Measurements from ENCODE around the gene PHLDB1.
"Not testable (repeated sequence)": the region's sequence is repeated elsewhere in the genome, so short reads cannot be mapped to it uniquely, and the experiment has no call there.

PHLDB1 gene

DNA sequence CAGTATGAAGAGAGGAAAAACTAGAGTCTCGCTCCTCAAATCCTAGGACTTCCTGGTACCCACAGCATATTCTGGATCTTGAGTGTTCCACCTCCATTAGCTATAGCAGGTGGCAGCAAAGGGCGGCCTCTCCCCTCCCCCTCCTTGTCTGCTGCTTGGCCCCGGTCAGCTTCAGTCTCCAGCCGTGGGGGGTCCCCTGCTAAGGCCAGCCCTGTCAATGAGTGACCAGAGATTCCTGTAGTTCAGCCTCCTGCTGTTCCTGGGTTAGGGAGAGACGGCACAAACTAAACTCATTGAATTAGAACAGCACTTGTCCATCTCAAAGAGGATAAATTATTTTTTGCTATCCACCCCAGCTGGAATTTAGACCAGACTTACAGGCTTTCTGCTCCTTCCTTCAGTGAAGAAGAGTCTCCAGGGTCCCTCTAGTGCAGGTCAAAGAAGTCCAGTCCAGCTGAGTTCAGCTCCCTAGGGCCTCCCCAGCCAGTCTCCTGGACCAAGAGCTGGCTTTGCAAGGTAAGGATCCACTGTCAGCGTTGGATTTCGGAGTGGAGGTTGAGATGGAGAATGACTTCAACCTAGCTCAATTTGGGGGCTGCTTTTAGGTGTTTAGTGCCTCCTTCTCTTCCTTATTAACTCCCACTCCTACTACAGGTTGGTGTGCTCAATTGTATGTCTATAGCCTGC lies 1.1 kb upstream of the PHLDB1 start:
- no peak for DNase-seq

DNA sequence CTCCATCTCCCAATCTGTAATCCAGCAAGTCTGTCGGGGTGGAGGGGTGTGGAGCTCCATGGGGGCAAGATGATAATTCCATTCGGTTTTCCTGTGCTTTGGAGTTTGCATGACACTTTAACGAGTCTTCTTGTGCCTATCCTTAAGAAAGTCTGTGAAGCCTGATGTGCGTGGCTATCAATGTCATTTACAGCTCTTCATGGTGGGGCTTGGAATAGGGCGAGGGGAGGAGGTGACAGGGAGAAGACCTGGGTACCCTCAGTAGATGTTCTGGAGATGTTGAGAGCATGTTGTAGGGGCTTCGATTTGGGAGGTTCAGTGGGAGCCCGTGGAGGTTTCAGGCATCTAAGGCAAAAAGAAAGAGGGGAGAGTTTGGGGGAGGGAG lies 579 bp upstream of the PHLDB1 start:
- no peak for DNase-seq

DNA sequence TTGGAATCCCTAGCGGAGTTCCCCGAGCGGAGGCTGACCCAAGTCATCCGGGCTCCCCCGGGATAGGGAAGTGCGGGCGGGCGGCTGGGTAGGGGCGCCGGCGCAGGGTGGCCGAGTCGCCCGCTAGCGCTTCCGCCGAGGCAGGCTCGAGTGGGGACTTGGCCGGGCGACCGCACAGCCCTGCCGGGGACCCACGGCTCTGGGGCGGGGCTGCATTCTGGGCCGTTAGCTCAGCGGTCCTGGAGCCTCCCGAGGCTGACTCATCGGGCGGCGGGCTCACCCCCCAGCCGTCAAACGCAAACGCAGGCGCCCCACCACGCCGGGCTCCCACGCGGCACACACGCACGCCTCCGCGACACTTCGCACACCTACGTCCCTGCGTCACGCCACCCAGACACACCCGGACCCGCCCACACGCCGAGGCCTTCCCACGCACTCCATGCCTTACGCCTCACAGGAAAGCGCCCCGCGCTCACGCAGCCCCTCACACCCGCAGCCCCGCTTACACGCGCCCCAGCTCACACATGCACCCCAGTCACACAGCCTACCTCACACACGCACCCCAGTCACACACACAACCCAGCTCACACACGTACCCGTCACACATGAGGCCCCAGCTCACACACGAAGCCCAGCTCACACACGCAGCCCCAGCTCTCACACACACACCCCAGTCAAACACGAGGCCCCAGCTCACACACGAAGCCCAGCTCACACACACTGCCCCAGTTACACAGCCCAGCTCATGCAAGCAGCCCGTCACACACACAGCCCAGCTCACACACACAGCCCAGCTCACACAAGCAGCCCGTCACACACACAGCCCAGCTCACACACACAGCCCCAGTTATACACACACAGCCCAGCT lies 1.2 kb downstream of the PHLDB1 start:
- DNase-seq, result peak; percentile 78

DNA sequence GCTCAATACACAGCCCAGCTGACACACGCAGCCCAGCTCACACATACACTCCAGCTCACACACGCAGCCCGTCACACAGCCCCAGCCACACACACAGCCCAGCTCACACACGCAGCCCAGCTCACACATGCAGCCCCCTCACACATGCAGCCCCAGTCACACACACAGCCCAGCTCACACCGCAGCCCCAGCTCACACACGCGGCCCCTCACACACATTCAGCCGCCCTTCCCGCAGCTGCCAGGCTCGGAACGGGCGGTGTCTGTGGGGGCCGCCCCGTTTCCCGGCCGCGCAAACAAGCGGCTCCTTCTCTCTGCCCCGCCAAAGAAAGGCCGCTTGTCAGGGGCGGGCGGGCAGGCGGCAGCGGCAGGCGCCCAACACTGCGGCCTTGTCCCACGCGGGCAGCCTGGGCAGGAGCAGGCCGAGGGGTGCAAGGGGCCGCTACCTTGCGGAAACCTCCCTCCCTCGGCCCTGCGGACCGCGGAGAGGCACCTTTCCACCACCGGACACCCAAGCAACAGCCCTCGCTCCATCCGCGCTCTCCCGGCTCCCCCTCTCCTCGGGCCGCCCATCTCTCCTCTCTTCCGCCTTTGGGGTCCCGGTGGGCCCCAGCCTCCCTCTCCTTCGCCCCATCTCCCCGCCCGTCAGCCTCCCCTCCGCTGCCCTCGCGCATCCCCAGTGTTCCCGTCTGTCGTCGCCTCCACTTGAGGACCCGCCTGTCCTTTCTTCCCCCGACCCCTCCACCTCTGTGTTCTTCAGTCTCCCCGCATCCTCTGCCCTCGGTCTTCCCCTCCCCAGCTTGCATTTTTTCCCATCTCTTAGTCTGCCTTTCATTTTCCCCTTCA lies 2.2 kb downstream of the PHLDB1 start:
- peak; percentile 44 for DNase-seq

DNA sequence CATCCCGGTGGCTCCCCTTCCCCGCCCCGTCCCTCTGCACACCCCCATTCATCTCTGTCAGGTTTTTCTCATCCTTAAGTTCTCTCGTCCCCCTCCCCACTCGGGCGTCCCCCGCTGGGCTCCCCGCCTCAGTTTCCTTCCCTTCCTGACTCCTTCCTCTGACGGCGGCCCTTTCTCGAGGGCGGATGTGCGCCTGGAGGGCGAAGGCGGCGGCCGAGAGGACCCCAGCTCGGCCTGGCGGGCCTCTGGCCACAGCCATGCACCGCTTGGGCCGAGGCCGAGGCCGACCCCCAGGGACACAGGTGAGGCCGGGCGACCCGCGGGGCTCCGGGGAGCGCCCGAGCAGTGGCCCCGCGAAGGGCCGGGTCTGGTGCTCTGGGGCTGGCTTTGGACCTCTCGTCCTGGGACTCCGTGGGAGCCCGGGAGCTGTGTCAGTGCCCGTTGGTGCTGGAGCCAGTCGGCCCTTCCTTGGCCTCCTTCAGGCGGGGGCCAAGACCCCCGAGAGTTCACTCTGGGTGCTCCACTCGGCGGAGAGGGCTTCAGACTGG lies 2.9 kb downstream of the PHLDB1 start:
- no peak for DNase-seq

DNA sequence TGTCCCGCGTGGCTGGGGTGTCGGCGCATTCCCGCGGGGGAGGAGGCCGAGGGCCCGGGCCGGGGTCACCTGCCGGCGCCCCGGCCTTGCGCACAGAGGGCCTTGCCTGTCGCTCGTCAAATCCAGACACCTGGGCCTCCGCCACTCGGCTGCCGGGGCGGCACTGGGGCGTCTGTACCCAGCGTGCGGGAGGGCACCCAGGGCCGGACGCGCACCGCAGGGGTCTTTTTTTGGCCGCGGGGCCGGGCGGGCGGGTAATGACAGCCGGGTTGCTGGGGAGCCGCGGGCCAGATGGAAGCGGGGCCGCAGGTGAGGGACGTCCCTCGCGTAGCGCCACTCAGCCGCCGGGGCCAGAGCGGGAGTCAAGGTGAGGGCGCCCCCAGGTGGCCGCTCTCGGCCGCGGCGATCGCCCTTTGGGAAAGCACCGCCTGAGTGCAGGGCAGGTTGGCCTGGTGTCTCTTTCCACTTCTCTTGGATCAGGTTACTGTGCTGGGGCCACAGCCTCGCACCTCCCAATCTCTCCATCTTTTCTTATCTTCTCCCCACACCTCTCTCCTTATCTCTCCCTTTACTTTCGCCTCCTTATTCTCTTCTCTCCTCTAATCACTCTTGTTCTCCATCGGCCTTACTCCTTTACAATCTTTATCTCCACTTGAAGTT lies 3.5 kb downstream of the PHLDB1 start:
- peak; percentile 89 for DNase-seq

DNA sequence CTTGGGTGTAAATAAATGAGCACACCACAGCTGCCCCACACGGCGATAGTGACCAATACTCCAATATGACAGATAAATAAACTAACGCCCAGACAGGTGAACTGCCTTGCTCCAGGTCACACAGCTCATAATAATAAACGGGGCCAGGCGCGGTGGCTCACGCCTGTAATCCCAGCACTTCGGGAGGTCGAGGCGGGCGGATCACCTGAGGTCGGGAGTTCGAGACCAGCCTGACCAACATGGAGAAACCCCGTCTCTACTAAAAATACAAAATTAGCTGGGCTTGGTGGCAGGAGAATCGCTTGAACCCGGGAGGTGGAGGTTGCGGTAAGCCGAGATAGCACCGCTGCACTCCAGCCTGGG lies 4.0 kb downstream of the PHLDB1 start:
- not testable (repeated sequence) for DNase-seq

DNA sequence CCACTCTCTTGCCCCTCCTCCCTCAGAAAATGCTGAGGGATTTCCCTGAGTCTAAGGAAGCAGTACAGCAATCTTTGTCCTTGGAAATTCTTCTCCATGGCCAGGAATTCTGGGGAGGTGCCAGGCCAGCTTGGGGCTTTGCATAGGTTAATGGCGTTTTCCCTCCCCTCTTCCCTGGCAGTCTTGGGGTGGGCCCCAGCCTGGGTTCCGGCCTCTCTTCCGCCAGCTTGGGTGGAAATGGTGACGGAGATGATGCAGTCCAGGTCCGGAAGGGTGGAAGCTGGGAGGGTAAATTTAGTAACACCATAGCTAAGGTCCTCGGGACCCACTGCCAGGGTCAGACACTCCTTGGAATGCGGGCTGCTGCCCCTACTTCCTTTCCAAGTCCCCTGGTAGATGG lies 5.0 kb downstream of the PHLDB1 start:
- no peak for DNase-seq

DNA sequence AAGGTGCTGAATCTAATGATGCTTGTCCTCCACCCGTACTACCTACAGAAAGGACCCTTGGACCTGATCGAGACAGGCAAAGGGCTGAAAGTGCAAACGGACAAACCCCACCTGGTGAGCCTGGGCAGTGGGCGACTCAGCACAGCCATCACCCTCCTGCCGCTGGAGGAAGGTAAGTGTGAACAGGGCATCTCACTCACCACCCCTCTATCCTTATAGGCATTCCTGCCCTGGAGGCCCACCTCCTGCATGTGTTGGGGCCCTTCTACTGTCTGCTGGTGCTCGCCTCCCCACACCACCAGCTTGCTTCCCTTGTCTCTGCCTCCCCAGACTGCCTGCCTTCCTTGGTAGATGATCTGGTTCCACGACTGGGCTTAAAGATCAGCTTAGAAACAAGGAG lies 7.1 kb downstream of the PHLDB1 start:
- no peak for DNase-seq

DNA sequence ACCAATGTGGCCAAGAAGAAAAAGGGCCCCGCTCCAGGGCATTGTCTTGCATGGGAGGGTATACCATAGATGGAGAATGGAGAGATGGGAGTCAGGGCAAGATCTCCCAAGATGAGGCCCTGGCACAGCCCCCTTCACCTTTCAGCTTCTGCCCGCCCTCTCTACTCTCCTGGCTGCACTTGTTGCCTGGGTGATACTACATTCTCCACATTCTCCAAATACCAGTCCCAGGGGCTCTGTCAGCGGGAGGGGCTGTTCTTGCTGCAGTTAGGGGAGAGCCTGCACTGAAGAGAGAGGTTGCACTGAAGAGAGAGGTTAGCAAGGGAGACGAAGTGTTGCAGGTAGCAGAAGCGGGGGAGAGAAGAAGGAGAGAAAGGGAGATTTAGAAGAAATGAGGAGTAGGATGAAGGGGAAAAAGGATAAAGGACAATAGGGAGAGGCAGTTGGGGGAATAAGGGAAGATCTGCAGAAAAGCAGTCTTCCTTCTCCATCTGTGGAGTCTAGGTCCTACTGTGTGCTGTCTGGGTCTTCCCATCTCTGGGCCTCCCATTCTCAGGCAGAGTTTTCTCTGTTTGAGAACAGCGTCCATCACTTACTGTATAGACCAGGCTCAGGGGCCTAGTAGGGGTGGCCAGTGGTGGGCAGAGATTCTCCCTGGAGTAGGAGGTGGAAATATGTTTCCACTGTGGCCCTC lies 8.0 kb downstream of the PHLDB1 start:
- no peak for DNase-seq

DNA sequence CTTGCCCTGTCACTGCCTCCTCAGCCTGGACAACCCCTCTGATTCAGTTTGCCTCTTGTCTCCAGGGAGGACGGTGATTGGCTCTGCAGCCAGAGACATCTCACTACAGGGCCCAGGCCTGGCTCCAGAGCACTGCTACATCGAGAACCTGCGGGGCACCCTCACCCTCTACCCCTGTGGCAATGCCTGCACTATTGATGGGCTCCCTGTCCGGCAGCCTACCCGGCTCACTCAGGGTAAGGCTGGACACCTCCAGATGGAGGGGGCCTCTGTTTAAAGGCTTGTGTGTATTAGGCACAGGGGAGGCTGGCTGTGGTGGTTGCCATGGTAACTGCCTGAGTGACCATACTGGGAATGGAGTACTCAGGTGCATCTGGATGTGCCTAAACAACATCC lies 8.6 kb downstream of the PHLDB1 start:
- DNase-seq, result no peak

DNA sequence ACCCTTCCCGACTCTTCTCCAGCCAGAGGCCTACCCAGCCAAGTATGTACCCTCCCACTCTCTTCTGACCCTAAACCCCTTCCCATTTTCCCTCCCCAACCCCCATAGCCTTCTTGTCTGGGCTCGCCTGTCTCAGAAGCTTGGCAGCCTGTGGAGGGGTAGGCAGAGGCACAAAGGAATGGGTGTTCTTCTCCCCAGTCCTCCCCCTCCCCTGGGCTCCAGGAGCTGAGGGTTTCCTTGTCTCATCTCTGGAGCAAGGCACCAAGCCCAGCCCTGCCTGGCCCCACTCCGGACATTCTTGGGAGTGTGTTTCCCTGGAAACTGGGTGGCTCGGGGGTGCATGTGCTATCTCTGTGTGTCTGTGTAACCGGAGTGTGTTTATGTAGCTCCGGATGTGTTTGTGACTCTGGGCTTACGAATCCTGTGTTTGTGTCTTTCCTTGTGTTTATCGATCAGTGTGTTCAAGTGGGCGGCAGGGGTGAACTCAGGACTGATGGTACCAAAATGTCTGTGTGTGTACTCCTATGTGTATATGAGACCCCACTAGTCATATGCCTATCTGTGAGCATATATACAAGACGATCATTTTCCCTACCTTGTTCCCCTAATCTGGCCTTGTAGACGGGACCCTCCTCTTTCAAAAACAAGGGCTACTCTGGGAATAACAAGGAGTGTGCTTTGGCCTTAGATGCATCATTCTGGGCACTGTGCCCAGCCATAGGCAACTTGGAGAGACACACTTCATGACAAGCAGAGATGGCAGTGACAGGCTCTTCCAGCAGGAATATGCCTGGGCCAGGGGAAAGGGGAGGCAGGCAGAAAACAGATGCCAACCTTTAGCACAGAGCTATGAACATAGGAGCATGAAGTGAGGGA lies 10.9 kb downstream of the PHLDB1 start:
- DNase-seq, result no peak

DNA sequence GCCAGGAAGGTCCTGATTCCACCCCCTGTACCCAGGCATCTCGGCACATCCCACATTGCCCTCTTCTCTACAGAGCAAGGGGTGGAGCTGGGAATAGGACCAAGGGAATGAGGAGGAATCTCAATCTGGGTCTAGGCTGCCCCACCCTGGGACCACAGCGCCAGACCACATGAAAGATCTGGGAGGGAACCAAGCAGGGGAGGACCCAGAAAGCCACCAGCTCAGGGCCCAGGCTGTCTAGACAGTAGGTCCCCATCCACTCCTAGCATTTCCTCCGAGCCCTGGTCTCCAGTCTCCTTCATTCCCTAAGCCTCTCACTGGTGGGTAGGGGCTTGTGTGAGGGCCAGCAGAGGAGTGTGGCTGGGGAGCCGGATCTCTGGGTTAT lies 11.6 kb downstream of the PHLDB1 start:
- no peak for DNase-seq

DNA sequence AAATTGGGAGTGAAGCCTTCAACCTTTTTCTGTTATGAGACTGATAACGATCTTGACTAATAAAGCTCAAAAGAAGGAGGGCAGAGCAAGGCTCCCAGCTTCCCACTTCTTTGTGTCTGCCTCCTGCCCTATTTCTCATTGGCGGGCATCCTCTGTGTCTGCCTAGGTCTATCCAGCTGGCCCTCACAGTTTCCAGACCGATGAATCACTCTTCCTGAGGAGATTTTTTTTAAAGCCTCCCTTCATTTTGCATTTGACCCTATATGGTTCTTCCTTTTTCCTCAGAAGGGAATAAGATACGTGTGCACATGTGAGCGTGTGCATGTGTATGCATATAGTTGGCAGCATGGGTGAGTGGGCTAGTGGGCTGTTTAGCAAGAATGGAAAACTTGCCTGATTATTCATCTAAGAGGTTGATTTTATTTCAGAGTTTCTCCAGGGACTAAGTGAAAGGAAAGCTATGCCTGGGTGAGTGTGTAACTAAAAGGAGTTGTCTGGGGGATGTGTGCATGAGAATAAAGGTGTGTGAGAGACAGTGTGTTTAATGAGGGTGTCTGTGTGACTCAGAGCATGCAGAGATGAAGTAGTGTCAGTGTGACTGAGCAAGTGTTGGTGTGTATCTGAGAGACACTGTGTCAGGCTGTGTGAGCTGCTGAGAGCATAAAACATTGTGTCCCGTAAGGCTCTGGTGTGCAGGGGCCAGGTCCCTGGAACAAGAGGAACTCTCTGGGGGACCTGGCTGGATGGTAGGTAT lies 12.2 kb downstream of the PHLDB1 start:
- no peak for DNase-seq

DNA sequence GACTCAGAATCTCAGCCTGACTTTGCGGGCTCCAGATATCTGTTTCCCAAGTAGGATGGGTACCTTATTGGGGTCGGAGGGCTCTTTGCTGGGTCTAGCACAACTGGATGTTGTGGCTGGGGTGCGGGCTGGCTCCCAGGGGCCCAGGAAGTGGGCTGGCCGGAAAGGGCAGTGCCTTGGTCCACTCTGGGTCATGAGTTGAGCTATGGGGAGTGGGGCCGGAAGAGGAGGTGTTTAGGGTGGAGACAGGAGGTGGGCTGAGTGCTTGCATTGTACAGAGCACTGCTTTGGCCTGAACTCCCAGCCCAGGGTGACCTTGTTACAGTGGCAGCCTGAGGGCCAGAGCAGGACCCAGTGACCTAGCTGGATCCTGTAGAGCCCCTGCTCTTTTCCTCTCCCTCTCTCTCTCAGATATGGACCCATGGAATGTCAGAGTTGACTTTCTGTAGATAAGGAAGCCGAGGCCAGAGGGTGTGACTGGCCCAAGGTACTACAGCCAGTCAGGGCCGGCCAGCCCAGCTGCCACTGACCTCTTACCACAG lies 13.2 kb downstream of the PHLDB1 start:
- DNase-seq, result no peak

DNA sequence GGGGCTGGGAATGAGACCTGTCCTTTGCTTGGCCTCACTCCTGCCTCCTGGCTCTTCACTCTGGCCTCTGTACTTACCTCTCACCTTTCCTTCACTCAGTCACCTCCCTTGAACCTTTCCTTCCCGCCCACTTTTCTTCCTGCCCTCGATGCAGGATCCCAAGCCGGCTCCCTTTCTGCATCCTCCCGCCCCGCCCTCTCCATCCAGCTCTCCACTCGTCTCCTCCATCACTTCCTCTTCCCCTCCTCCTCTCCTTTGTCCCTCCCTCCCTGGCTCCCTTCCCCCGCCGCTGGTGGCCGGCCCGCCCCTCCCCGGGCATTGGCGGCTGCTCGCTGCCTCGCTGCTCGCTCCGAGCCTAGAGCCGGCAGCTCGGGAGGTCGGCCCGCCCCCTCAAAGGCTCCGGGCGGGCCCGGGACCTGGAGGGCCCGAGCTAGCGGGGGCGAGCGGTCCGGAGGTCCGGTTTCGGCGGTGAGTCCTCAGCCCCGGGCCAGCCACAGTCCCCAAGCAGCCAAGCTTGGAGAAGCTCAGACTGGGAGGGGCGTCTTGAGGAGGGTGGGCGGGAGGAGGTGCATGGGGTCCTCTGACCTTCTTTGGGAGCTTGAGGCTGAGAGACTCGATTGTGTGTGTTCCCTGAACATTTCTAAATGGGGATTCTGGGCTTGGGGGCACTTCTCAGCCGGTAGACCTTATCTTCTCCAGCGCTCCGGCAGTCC lies 13.8 kb downstream of the PHLDB1 start:
- DNase-seq, result peak; percentile 32

DNA sequence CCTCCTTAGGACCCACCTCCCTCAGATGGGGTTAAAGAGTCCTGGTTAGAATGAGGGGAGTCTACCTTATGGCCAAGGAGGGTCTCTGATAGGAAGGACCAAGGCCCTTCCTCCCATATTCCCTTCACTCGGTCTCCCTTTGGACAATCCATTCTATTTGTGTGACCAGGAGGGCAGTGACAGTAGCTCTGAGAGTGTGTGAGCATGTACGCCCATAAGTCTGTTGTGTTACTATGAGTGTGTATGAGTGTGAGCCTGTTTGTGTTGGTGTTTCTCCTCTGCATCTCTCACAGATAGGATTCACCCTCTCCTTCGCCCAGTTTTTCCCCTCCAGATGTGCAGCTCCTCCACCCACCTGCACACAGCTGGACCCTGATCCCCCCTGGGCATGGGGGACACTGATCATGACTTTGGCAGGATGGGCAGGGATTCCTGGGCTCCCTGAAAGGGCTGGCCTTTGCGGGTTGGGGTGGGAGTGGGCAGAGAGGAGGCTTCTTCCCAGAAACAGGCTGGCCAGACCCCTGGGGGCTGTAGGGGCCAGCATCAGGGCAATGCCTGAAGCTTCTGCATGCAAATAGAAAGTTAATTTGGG lies 14.5 kb downstream of the PHLDB1 start:
- DNase-seq, result no peak

DNA sequence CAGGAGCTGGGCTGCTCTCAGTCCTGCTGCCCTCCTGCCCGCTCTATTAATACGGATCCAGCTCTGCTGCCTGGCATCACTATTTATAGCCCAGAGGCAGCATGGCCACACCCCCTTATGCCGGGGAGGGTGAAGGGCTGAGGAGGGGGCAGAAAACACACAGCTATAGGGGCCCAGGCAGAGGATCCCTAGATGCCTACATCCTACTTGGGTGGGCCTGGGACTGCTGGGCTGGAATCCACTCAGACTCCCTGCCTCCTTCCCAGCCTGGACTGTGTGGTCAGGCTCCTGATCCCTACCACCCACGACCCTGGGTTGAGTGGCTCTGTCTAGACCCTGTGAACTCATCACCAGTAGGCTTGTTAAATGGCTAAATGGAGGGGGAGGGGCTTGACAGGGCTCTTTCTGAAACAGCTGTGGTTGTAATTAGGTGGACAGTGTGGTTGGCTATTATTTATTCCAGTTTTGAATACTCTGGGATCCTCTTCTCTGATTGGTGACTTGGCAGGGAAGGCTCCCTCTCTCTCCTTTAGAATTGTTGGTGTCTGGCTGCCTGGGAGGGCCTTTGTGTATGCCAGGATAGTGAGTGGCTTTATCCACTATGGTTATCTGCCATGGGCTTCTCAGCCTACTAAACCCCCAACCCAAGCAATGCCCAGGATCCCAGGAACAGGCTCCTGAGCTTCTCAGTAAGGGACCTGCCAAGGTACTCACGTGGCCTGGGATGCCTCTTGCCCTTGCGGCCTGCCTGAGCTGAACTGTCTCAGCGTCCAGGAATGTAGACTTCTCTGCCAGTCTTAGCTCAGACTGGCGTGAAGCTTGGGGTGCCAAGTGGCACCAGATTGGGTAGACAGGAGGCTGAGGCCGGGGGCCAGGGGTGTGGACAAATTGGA lies 15.2 kb downstream of the PHLDB1 start:
- DNase-seq, result no peak
